ENCODE data around the gene RNU1-3.

The RNU1-3 gene

DNA sequence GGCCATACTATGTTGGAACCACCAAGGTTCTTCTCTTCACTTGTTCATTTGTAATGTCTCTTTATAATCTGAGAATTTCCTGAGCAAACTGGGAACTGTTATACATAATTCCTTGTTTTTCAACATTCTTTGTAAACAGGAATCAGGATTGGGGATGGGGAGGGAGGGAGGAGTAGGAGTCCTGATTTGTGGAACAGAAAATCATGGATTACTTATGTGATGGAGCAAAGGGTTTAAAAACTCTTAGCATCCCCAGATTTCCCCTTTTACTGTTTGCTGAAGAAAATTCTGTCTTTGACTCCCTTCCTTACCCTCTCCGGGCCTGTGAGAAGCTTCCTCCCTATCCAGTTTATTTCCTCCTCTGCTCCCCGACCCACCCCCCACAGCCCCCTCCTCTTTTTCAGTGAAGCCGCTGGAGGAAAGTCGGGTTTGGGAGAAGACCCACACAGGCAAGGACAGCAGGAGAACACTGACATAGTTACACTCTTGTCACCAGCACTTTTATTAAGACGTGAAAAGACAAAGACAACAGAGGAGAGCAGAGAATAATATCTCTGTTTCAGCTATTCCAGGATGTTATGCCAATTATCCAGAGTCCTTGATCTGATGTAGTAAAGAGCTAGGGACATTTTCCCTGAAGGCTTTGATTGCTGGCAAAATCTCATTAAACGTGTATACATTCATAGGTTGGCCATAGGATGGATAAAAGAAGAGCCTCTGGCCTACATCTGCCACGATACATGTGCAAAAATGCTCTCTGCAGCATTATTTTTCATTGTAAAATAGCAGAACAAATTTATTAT lies 48.8 kb downstream of the RNU1-3 start:
- no peak for FAIRE-seq

DNA sequence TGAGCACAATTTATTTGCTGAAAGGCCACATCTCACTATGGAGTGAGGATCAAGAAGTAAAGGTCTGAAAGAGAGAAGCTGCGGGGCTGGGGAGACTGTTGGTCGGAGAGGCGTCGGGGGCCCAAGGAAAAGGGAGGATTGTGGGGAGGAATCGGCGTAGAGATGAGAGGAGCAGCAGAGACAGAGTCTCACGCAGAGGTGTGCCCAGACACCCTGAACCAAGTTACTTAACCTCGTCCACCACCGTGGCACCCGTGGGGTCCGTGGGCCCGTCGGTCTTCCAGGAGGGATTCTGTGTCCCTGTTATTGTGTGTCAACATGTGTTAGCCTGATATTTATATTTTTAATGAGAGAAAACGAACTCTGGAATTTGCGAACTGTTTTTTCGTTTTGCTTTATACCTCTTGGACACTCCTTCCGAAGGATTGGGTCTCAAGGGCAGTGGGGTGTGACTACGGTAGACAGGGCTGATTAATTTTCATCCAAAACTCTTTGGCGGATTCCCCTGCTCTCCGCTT lies 49.6 kb downstream of the RNU1-3 start:
- FAIRE-seq = no peak

All from colon (tissue), 2 donors.